NCI-H526 (cell line): Measurements from ENCODE around the gene LCE1F.

Source experiments
- DNase-seq, 2 experiments: peaks; one replicate each; lab custom pipeline; 2025; lab: John Stamatoyannopoulos, UW

The LCE1F gene

GRCh38 chr1:152776361-152776760 is 1.4 kb downstream of the LCE1F start:
- no peak for DNase-seq

GRCh38 chr1:152777510-152778137 is 2.7 kb downstream of the LCE1F start:
- DNase-seq = peak in 1 of 2 experiments; percentile 61

GRCh38 chr1:152783095-152783494 is 8.2 kb downstream of the LCE1F start:
- no peak for DNase-seq

GRCh38 chr1:152786077-152786476 is 11.1 kb downstream of the LCE1F start, which contains the start of gene LCE1E:
Gene LCE1E, plus strand, starts transcription at chr1:152786257. Its CDS starts 1,043 bp downstream, at chr1:152787300.
- DNase-seq = peak in 1 of 2 experiments; percentile 41

- no peak for DNase-seq
These were observed 20.7 kb downstream of the LCE1F start for GRCh38 chr1:152795686-152796085.

GRCh38 chr1:152796421-152796820 is 21.5 kb downstream of the LCE1F start, which contains the start of gene LCE1D:
Gene LCE1D, plus strand, starts transcription at chr1:152796721. Its CDS starts 1,074 bp downstream, at chr1:152797795.
- no peak for DNase-seq

GRCh38 chr1:152801333-152801732 is 26.4 kb downstream of the LCE1F start:
- DNase-seq = no peak

- no peak for DNase-seq
These were observed 31.6 kb downstream of the LCE1F start, which contains the start of gene LCE1C for GRCh38 chr1:152806576-152806975. Gene LCE1C, minus strand, starts transcription at chr1:152806651. Its CDS starts 1,173 bp downstream, at chr1:152805478.

GRCh38 chr1:152811050-152811449 is 36.1 kb downstream of the LCE1F start:
- DNase-seq = no peak

- no peak for DNase-seq
These were observed 36.7 kb downstream of the LCE1F start, which contains the start of gene LCE1B for GRCh38 chr1:152811671-152812070. Gene LCE1B, plus strand, starts transcription at chr1:152811971. Its CDS starts 476 bp downstream, at chr1:152812447.

- DNase-seq = no peak
These were observed 42.4 kb downstream of the LCE1F start for GRCh38 chr1:152817309-152817708.

- DNase-seq = no peak
These were observed 48.4 kb downstream of the LCE1F start for GRCh38 chr1:152823294-152823693.

GRCh38 chr1:152824964-152825363 is 50.0 kb downstream of the LCE1F start:
- DNase-seq = no peak
